Gastrocnemius medialis (tissue), 4 donors: Measurements from ENCODE around the gene CARNS1. TPM values are rescaled to one million over a fixed set of nuclear protein-coding genes. Genes with fewer than 3 reads are reported as not detected.

Source experiments
- ATAC-seq, 2 donors: fragments of 150-250 bp; one replicate each; pipeline ENCODE4 v1.9.1; 2016
- DNase-seq, 2 donors: peaks; one replicate each; pipeline ENCODE4 v3.0.0-alpha.2; 2019
- H3K27ac ChIP-seq, 4 donors: fragments of 200-600 bp; sonication (generic); 1 replicate in 1 of 4; 2 replicates in 3 of 4; pipeline ENCODE4 v1.5.1; 2016 to 2018; ENCODE audit warnings: mild to moderate bottlenecking in 2 of 4, moderate library complexity in 1 of 4
- H3K27me3 ChIP-seq, 3 donors: fragments of 200-600 bp; sonication (generic) in 2 of 3; 1 replicate in 1 of 3; 2 replicates in 2 of 3; pipeline versions ENCODE4 v1.5.1 to v1.6.0; 2016 to 2019; ENCODE audit warnings: mild to moderate bottlenecking in 1 of 3, moderate library complexity in 1 of 3
- H3K36me3 ChIP-seq, 2 donors: fragments of 200-600 bp; sonication (generic) in 1 of 2; one replicate each; pipeline ENCODE4 v1.5.1; 2017 to 2018
- H3K4me1 ChIP-seq, 2 donors: fragments of 200-600 bp; sonication (generic) in 1 of 2; one replicate each; pipeline ENCODE4 v1.5.1; 2016 to 2017; ENCODE audit warnings: mild to moderate bottlenecking in 2 of 2
- H3K4me3 ChIP-seq, 4 donors: fragments of 200-600 bp; sonication (generic) in 3 of 4; 1 replicate in 1 of 4; 2 replicates in 3 of 4; pipeline ENCODE4 v1.5.1; 2016 to 2019; ENCODE audit warnings: mild to moderate bottlenecking in 2 of 4
- H3K9me3 ChIP-seq, 3 donors: fragments of 200-600 bp; sonication (generic) in 2 of 3; 1 replicate in 1 of 3; 2 replicates in 2 of 3; pipeline ENCODE4 v1.5.1; 2016 to 2019
- CTCF ChIP-seq, 5 experiments: fragments of 450-650 bp in 3 of 5; fragments of 200-600 bp in 2 of 5; sonication (generic) in 2 of 5; IDR thresholded peaks in 4 of 5; conservative IDR thresholded peaks in 1 of 5; 1 replicate in 4 of 5; 2 replicates in 1 of 5; pipeline ENCODE4 v1.5.1; 2016 to 2019; ENCODE audit warnings: antibody characterized with exemption in 5 of 5, mild to moderate bottlenecking in 3 of 5, moderate library complexity in 3 of 5
- POLR2A ChIP-seq, 2 donors: fragments of 450-650 bp; IDR thresholded peaks; one replicate each; pipeline ENCODE4 v1.6.1; 2017; ENCODE audit warnings: antibody characterized with exemption in 2 of 2, mild to moderate bottlenecking in 2 of 2, moderate library complexity in 2 of 2
- in situ Hi-C, 4 donors: fragments of 200-750 bp; cut with MboI; loops; one replicate each; pipeline versions ENCODE4 v1.15.0 to v1.8.0; 2017; ENCODE audit warnings: low sequenced_read_pairs in 4 of 4
- intact Hi-C: fragments of 100-400 bp; cut with DNase I; formaldehyde crosslinking; loops from one replicate; pipeline ENCODE4 v1.15.1; 2023; ENCODE audit warnings: low total_unique reads
- total RNA-seq, 4 donors: library from RNA; depleted of rRNA; stranded (reverse); fragments of >200 nt; gene quantifications; one replicate each; pipeline versions ENCODE4 v1.1.0 to v1.2.3, GENCODE V29; 2016

Gene CARNS1
- total RNA-seq, 4 donors from 2014 or later = 2.5 to 11.0 (median 4.9) TPM

DNA sequence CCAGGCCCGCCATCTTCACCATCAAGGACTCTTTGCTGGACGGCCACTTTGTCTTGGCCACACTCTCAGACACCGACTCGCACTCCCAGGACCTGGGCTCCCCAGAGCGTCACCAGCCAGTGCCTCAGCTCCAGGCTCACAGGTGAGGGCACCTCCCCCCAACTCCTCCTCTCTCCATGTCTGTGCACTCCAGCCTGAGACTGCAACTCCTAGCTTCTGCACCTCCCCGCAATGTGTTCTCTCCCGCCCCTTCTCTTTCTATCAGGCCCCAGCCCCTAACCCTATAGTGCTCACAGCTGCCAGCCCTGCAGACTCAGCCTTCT is 19.3 kb upstream of the CARNS1 start:
- DNase-seq = no peak
- ATAC-seq = no peak
- Histone ChIP-seq H3K9me3 (no peaks in the 10 kb centered on the region), H3K27me3 (no peaks in the 10 kb centered on the region), H3K4me3 (no peak overlapping the region), H3K4me1 (peaks cover 19 to 26% of the 10 kb centered on the region in 2 donors), H3K36me3 (peaks cover 0 to 43% of the 10 kb centered on the region in 2 donors), H3K27ac (no peak overlapping the region)
- in situ Hi-C loops = loop anchor here (10.0 kb wide), 2 partner anchors 79 to 109 kb away; partner anchors contain the start of genes CDK2AP2 (in 3 of the 4) and PITPNM1 (in 3 of the 4)
- no peak for TF ChIP-seq POLR2A (IDR thresholded peaks at IDR 0.05)
- TF ChIP-seq CTCF (IDR thresholded peaks at IDR 0.05 in 4 of 5, conservative IDR thresholded peaks at IDR 0.05 in 1 of 5) = no peak
- intact Hi-C loops = no loop called here

DNA sequence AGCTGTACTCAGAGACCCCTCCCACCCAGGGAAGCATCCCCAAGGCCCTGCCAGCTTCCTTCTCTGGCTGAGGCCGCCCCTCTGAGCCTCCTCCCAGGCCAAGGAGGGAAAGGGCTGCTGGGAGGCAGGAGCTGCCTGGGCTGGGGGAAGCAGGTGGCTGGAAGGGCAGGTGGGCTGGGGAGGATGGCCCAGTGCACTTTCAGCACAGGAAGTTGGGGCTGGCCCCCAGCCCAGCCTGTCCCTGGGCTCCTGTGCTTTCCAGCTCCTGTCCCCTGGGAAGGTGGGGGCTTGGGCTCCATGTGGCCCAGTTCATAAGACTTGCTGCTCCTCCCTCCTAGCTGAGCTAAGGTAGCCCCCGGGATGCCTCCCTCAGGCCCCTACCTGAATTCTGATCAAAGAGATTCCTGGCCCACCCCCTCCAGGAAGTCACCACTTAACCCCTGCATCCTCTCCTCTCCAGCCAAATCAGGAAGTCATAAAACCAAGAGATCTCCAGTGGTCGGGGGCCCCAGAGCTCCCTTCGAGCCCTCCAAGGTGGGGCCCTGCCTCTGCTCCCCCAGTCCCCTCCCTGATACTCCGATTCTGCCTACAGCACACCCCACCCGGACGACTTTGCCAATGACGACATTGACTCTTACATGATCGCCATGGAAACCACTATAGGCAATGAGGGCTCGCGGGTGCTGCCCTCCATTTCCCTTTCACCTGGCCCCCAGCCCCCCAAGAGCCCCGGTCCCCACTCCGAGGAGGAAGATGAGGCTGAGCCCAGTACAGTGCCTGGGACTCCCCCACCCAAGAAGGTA is 18.7 kb upstream of the CARNS1 start:
- TF ChIP-seq CTCF (IDR thresholded peaks at IDR 0.05 in 4 of 5, conservative IDR thresholded peaks at IDR 0.05 in 1 of 5) (no peak), POLR2A (IDR thresholded peaks at IDR 0.05) (no peak)
- intact Hi-C loops (no loop called here), in situ Hi-C loops (loop anchor here (10.0 kb wide), 2 partner anchors 78 to 108 kb away; partner anchors contain the start of genes CDK2AP2 (in 3 of the 4) and PITPNM1 (in 3 of the 4))
- Histone ChIP-seq H3K9me3 (no peaks in the 10 kb centered on the region), H3K27me3 (no peaks in the 10 kb centered on the region), H3K4me3 (no peak overlapping the region), H3K27ac (no peak overlapping the region), H3K36me3 (peaks cover 0 to 43% of the 10 kb centered on the region in 2 donors), H3K4me1 (peaks cover 19 to 23% of the 10 kb centered on the region in 2 donors)
- no peak for DNase-seq
- no peak for ATAC-seq

DNA sequence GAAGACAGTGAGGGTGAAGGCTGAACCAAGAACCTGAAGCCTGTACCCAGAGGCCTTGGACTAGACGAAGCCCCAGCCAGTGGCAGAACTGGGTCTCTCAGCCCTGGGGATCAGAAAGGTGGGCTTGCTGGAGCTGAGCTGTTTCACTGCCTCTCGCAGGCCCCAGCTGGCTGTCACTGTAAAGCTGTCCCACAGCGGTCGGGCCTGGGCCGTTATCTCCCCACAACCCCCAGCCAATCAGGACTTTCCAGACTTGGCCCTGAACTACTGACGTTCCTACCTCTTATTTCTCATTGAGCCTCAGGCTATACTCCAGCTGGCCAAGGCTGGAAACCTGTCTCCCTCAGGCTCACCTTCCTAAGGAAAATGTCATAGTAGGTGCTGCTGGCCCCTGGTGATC is 17.9 kb upstream of the CARNS1 start:
- in situ Hi-C loops (loop anchor here (10.0 kb wide), 2 partner anchors 77 to 107 kb away; partner anchors contain the start of genes CDK2AP2 (in 3 of the 4) and PITPNM1 (in 3 of the 4)), intact Hi-C loops (no loop called here)
- DNase-seq (no peak), ATAC-seq (no peak)
- Histone ChIP-seq H3K27me3 (no peaks in the 10 kb centered on the region), H3K27ac (peak overlapping the region in 1 of 4 donors; percentile 0), H3K4me3 (no peak overlapping the region), H3K4me1 (peaks cover 22 to 24% of the 10 kb centered on the region in 2 donors), H3K9me3 (no peaks in the 10 kb centered on the region), H3K36me3 (peaks cover 0 to 43% of the 10 kb centered on the region in 2 donors)
- TF ChIP-seq CTCF (IDR thresholded peaks at IDR 0.05 in 4 of 5, conservative IDR thresholded peaks at IDR 0.05 in 1 of 5) (no peak), POLR2A (IDR thresholded peaks at IDR 0.05) (no peak)

DNA sequence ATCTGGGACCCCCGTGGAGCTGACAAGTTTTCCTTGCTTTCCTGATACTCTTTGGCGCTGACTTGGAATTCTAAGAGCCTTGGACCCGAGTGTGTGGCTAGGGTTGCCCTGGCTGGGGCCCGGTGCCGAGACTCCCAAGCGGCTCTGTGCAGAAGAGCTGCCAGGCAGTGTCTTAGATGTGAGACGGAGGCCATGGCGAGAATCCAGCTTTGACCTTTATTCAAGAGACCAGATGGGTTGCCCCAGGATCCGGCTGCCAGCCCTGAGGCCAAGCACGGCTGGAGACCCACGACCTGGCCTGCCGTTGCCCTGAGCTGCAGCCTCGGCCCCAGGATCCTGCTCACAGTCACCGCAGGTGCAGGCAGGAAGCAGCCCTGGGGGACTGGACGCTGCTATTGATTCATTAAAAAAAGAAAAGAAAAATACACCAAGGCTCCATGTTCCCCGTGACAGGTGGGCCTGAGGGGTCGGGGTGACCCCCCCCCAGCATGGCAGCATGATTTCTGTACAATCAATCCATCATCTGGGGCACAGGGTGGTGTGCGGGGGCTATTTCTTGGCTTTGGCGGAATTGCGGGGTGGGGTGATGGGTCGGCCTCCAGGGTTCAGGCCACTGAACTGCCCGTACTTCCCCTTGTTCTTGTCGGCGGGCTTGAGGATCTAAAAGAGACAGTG is 17.4 kb upstream of the CARNS1 start:
- H3K4me1 ChIP-seq = peaks cover 20 to 22% of the 10 kb centered on the region in 2 donors
- no peak overlapping the region for H3K4me3 ChIP-seq
- TF ChIP-seq CTCF (IDR thresholded peaks at IDR 0.05 in 4 of 5, conservative IDR thresholded peaks at IDR 0.05 in 1 of 5) (no peak), POLR2A (IDR thresholded peaks at IDR 0.05) (no peak)
- H3K27me3 ChIP-seq = no peaks in the 10 kb centered on the region
- DNase-seq (no peak), ATAC-seq (no peak)
- intact Hi-C loops = no loop called here
- in situ Hi-C loops = loop anchor here (10.0 kb wide), 2 partner anchors 77 to 107 kb away; partner anchors contain the start of genes CDK2AP2 (in 3 of the 4) and PITPNM1 (in 3 of the 4)
- peak overlapping the region in 1 of 4 donors; percentile 0 for H3K27ac ChIP-seq
- peaks cover 0 to 43% of the 10 kb centered on the region in 2 donors for H3K36me3 ChIP-seq
- no peaks in the 10 kb centered on the region for H3K9me3 ChIP-seq
